H9 (cell line): ENCODE measurements around the gene LRMDA. TPM values are rescaled to one million over a fixed set of nuclear protein-coding genes. Genes with fewer than 3 reads are reported as not detected.

Experiments used
- DNase-seq: peaks from one replicate; pipeline ENCODE4 v3.0.0-alpha.2; 2017
- H2AFZ ChIP-seq: one replicate; pipeline ENCODE4 v1.6.1; 2013; ENCODE audit warnings: mild to moderate bottlenecking, low read length, control low read depth, moderate library complexity
- H2AK5ac ChIP-seq: 2 replicates; pipeline ENCODE4 v1.6.1; 2013; ENCODE audit warnings: low read length, control low read depth, mixed read lengths; ENCODE audit not compliant: insufficient read length
- H2BK120ac ChIP-seq: one replicate; pipeline ENCODE4 v1.6.1; 2013; ENCODE audit warnings: low read depth, mild to moderate bottlenecking, low read length, control low read depth, inconsistent platforms; ENCODE audit not compliant: poor library complexity, severe bottlenecking
- H2BK12ac ChIP-seq: 2 replicates; pipeline ENCODE4 v1.6.1; 2013; ENCODE audit warnings: low read length, control low read depth, mixed read lengths, low read depth; ENCODE audit not compliant: insufficient read length
- H2BK15ac ChIP-seq: 2 replicates; pipeline ENCODE4 v1.6.1; 2013; ENCODE audit warnings: low read depth, low read length, control low read depth
- H2BK20ac ChIP-seq: one replicate; pipeline ENCODE4 v1.6.1; 2013; ENCODE audit warnings: low read depth, mild to moderate bottlenecking, low read length, control low read depth, inconsistent platforms; ENCODE audit not compliant: poor library complexity, severe bottlenecking
- H2BK5ac ChIP-seq: 2 replicates; pipeline ENCODE4 v1.6.1; 2013; ENCODE audit warnings: low read length, control low read depth, mixed read lengths; ENCODE audit not compliant: insufficient read length
- H3K14ac ChIP-seq: 2 replicates; pipeline ENCODE4 v1.6.1; 2013; ENCODE audit warnings: low read length, control low read depth; ENCODE audit not compliant: insufficient read depth
- H3K18ac ChIP-seq: 2 replicates; pipeline ENCODE4 v1.6.1; 2013; ENCODE audit warnings: low read depth, mild to moderate bottlenecking, mixed read lengths, low read length, control low read depth; ENCODE audit not compliant: insufficient read length
- H3K23ac ChIP-seq: 2 replicates; pipeline ENCODE4 v1.6.1; 2013; ENCODE audit warnings: low read length, control low read depth, mixed read lengths, low read depth; ENCODE audit not compliant: insufficient read length
- H3K23me2 ChIP-seq: 2 replicates; pipeline ENCODE4 v1.6.1; 2013; ENCODE audit warnings: low read depth, mild to moderate bottlenecking, mixed read lengths, low read length, control low read depth; ENCODE audit not compliant: insufficient read length, poor library complexity, severe bottlenecking
- H3K27ac ChIP-seq: 2 replicates; pipeline ENCODE4 v1.5.1; 2013; ENCODE audit warnings: low read length, control low read depth, mixed read lengths, low read depth; ENCODE audit not compliant: insufficient read length
- H3K27me3 ChIP-seq: 2 replicates; pipeline ENCODE4 v1.6.1; 2013; ENCODE audit warnings: low read length, control low read depth, inconsistent platforms; ENCODE audit not compliant: insufficient read depth
- H3K4ac ChIP-seq: 2 replicates; pipeline ENCODE4 v1.6.1; 2013; ENCODE audit warnings: low read depth, mild to moderate bottlenecking, control low read depth, inconsistent platforms, low read length, moderate library complexity
- H3K4me1 ChIP-seq: 2 replicates; pipeline ENCODE4 v1.6.1; 2013; ENCODE audit warnings: low read length, control low read depth, inconsistent platforms; ENCODE audit not compliant: insufficient read depth
- H3K4me2 ChIP-seq: 2 replicates; pipeline ENCODE4 v1.6.1; 2013; ENCODE audit warnings: low read length, control low read depth, mixed read lengths; ENCODE audit not compliant: insufficient read length, insufficient read depth
- H3K56ac ChIP-seq: 2 replicates; pipeline ENCODE4 v1.6.1; 2013; ENCODE audit warnings: low read depth, mild to moderate bottlenecking, mixed read lengths, low read length, control low read depth; ENCODE audit not compliant: insufficient read length
- H3K79me1 ChIP-seq: 2 replicates; pipeline ENCODE4 v1.6.1; 2013; ENCODE audit warnings: low read depth, mild to moderate bottlenecking, moderate library complexity, low read length, control low read depth, inconsistent platforms; ENCODE audit not compliant: insufficient read depth, poor library complexity, severe bottlenecking
- H3K79me2 ChIP-seq: 2 replicates; pipeline ENCODE4 v1.6.1; 2013; ENCODE audit warnings: low read length, control low read depth, inconsistent platforms; ENCODE audit not compliant: insufficient read depth
- H3K9ac ChIP-seq: 2 replicates; pipeline ENCODE4 v1.6.1; 2013; ENCODE audit warnings: low read length, control low read depth, mixed read lengths; ENCODE audit not compliant: insufficient read length; ENCODE audit errors: extremely low read depth
- H3K9me3 ChIP-seq: one replicate; pipeline ENCODE4 v1.6.1; 2013; ENCODE audit warnings: low read depth, low read length, inconsistent platforms; ENCODE audit not compliant: control insufficient read depth
- H3T11ph ChIP-seq: one replicate; pipeline ENCODE4 v1.6.1; 2013; ENCODE audit warnings: mild to moderate bottlenecking, low read length, control low read depth, inconsistent platforms
- H4K20me1 ChIP-seq: one replicate; pipeline ENCODE4 v1.6.1; 2013; ENCODE audit not compliant: control insufficient read depth, insufficient read length, insufficient read depth
- H4K5ac ChIP-seq: 2 replicates; pipeline ENCODE4 v1.6.1; 2013; ENCODE audit warnings: low read depth, mild to moderate bottlenecking, mixed read lengths, low read length, control low read depth; ENCODE audit not compliant: insufficient read length
- H4K8ac ChIP-seq: replicated peaks from 2 replicates; pipeline ENCODE4 v1.6.1; 2013; ENCODE audit warnings: low read length, control low read depth, mixed read lengths, low read depth; ENCODE audit not compliant: insufficient read length
- H4K91ac ChIP-seq: 2 replicates; pipeline ENCODE4 v1.6.1; 2013; ENCODE audit warnings: low read depth, mild to moderate bottlenecking, moderate library complexity, mixed read lengths, low read length, control low read depth; ENCODE audit not compliant: insufficient read length
- H3K27ac Mint-ChIP-seq, 3 experiments: 2 replicates in 2 of 3; 3 replicates in 1 of 3; pipeline ENCODE4 v1.8.0; 2020 to 2021; ENCODE audit warnings: mixed read lengths in 3 of 3, mild to moderate bottlenecking in 1 of 3, moderate library complexity in 1 of 3
- H3K27me3 Mint-ChIP-seq: 2 replicates; pipeline ENCODE4 v1.8.0; 2021; ENCODE audit warnings: low read depth, mild to moderate bottlenecking, moderate library complexity, mixed read lengths
- H3K36me3 Mint-ChIP-seq, 3 experiments: 2 replicates in 2 of 3; 3 replicates in 1 of 3; pipeline ENCODE4 v1.8.0; 2020 to 2021; ENCODE audit warnings: low read depth in 3 of 3, mixed read lengths in 3 of 3; ENCODE audit not compliant: insufficient read depth in 1 of 3
- H3K4me1 Mint-ChIP-seq, 2 experiments: 2 replicates each; pipeline ENCODE4 v1.8.0; 2020; ENCODE audit warnings: mixed read lengths in 2 of 2
- H3K4me3 Mint-ChIP-seq, 2 experiments: 2 replicates in 1 of 2; 3 replicates in 1 of 2; pipeline ENCODE4 v1.8.0; 2020 to 2021; ENCODE audit warnings: mild to moderate bottlenecking in 2 of 2, mixed read lengths in 2 of 2, moderate library complexity in 1 of 2
- H3K9me3 Mint-ChIP-seq, 2 experiments: 2 replicates in 1 of 2; 3 replicates in 1 of 2; pipeline ENCODE4 v1.8.0; 2020; ENCODE audit warnings: mild to moderate bottlenecking in 2 of 2, mixed read lengths in 2 of 2, moderate library complexity in 1 of 2
- CTCF ChIP-seq: fragments of 200-600 bp; sonication (generic); conservative IDR thresholded peaks from 3 replicates; pipeline ENCODE4 v1.8.0; 2021; ENCODE audit warnings: antibody characterized with exemption, mild to moderate bottlenecking
- total RNA-seq: library from RNA; stranded (reverse); gene quantifications from 2 replicates; pipeline ENCODE4 v1.2.1, GENCODE V29; 2021

Gene LRMDA
- total RNA-seq, 1 experiment from 2014 or later, result 1.8 TPM

- TF ChIP-seq CTCF, result no peak
- Mint-ChIP-seq H3K27ac (no peak overlapping the region), H3K36me3 (peaks cover 0 to 16% (median 0%) of the 10 kb centered on the region in 3 experiments; a peak in 3 of 7 replicates)
Observed at GRCh38 chr10:75474106-75474505, 42.7 kb downstream of the LRMDA start.

More at GRCh38 chr10:75474106-75474505, 42.7 kb downstream of the LRMDA start:
- no peak overlapping the region for H3K9ac ChIP-seq
- H2BK15ac ChIP-seq, result no peak overlapping the region
- peaks cover 10% of the 10 kb centered on the region; the same call in 1 of the 2 replicates for H3K4me1 ChIP-seq
- no peak overlapping the region for H3K18ac ChIP-seq
- H3K79me2 ChIP-seq, result no peaks in the 10 kb centered on the region
- Mint-ChIP-seq H3K4me3 (no peak overlapping the region), H3K9me3 (peaks cover 3 to 5% of the 10 kb centered on the region in 2 experiments; a peak in 4 of 5 replicates), H3K4me1 (peaks cover 26 to 27% of the 10 kb centered on the region in 2 experiments), H3K27me3 (peaks cover 74% of the 10 kb centered on the region)
- H3K23ac ChIP-seq, result no peak overlapping the region
- H4K20me1 ChIP-seq, result no peaks in the 10 kb centered on the region
- H4K8ac ChIP-seq, result no peak overlapping the region
- H2BK12ac ChIP-seq, result no peak overlapping the region
- H3K27ac ChIP-seq, result no peak overlapping the region
- H2BK20ac ChIP-seq, result no peak overlapping the region
- no peak overlapping the region for H3K4me2 ChIP-seq
- H3K9me3 ChIP-seq, result no peaks in the 10 kb centered on the region
- no peak overlapping the region for H4K91ac ChIP-seq
- no peaks in the 10 kb centered on the region for H3K79me1 ChIP-seq
- no peak overlapping the region for H2AFZ ChIP-seq
- no peak overlapping the region for H4K5ac ChIP-seq
- no peak overlapping the region for H2BK120ac ChIP-seq
- no peaks in the 10 kb centered on the region for H3K23me2 ChIP-seq
- H3K27me3 ChIP-seq, result no peaks in the 10 kb centered on the region; the same call in 1 of the 2 replicates
- no peak overlapping the region for H3K56ac ChIP-seq
- H3T11ph ChIP-seq, result no peak overlapping the region
- no peak overlapping the region for H2AK5ac ChIP-seq
- H2BK5ac ChIP-seq, result no peak overlapping the region
- no peak overlapping the region for H3K14ac ChIP-seq
- DNase-seq, result no peak
- no peak overlapping the region for H3K4ac ChIP-seq
